AG08396 (cell line): ENCODE measurements around the gene KAT6B.
A peak's percentile ranks its signal among the peaks of the same experiment; 100 is the strongest.
"Not testable (repeated sequence)": the region's sequence is repeated elsewhere in the genome, so short reads cannot be mapped to it uniquely, and the experiment has no call there.

Experiments used
- DNase-seq: peaks from one replicate; pipeline ENCODE4 v3.0.0; 2012; ENCODE audit warnings: low spot score, mixed read lengths

The KAT6B gene

DNA sequence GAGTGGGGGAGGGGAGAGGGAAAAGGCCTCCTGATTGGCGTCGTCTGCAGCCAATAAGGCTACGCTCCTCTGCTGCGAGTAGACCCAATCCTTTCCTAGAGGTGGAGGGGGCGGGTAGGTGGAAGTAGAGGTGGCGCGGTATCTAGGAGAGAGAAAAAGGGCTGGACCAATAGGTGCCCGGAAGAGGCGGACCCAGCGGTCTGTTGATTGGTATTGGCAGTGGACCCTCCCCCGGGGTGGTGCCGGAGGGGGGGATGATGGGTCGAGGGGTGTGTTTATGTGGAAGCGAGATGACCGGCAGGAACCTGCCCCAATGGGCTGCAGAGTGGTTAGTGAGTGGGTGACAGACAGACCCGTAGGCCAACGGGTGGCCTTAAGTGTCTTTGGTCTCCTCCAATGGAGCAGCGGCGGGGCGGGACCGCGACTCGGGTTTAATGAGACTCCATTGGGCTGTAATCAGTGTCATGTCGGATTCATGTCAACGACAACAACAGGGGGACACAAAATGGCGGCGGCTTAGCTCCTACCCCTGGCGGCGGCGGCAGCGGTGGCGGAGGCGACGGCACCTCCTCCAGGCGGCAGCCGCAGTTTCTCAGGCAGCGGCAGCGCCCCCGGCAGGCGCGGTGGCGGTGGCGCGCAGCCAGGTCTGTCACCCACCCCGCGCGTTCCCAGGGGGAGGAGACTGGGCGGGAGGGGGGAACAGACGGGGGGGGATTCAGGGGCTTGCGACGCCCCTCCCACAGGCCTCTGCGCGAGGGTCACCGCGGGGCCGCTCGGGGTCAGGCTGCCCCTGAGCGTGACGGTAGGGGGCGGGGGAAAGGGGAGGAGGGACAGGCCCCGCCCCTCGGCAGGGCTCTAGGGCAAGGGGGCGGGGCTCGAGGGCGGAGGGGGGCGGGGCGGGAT is at the start of gene KAT6B:
KAT6B (plus strand) TSS at position 459 of the 903 bp plus-strand sequence. CDS start 16,258 bp downstream, outside the sequence.
- peak; percentile 99 for DNase-seq

DNA sequence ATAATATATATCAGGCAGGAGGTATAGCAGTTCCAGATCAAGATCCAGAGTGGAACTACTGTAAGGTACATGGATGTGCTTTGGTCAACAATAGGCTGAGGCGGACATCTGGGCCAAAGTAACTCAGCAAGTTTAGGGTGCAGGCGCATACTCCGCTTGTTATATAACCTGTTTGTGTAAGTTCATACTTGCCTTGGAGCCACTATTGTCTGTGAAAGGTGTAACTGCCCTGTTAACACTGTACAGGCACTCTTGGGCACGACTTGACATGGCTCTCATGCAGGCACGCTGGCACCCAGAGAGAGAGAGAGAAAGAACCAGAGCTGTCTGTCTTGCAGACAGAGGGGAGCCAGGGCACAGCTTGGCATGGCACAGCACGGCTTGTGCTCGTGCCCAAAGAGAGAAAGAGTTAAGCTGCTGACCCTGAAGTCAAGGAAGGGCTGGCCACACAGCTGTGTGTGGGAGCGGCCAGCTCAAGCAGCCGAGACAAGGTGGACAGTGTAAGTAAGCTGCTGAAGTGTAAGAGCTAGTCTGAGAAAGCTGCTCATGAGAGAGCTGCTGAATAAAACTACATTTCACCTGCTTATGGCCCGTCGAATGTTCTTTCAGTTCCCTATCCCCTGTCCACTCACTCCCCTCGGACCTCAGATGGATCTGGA is 47.8 kb upstream of the KAT6B start:
- DNase-seq = no peak

- DNase-seq = not testable (repeated sequence)
Measured at GRCh38 chr10:74781870-74782269, 44.5 kb upstream of the KAT6B start.

GRCh38 chr10:74784462-74784861 is 41.9 kb upstream of the KAT6B start:
- DNase-seq = no peak

- no peak for DNase-seq
Measured at GRCh38 chr10:74786126-74786525, 40.3 kb upstream of the KAT6B start.

- no peak for DNase-seq
Measured at GRCh38 chr10:74787457-74787856, 38.9 kb upstream of the KAT6B start.

- DNase-seq = not testable (repeated sequence)
Measured at GRCh38 chr10:74791979-74792378, 34.4 kb upstream of the KAT6B start.

GRCh38 chr10:74792726-74793125 is 33.7 kb upstream of the KAT6B start:
- no peak for DNase-seq

- not testable (repeated sequence) for DNase-seq
Measured at GRCh38 chr10:74793240-74793639, 33.2 kb upstream of the KAT6B start.

DNA sequence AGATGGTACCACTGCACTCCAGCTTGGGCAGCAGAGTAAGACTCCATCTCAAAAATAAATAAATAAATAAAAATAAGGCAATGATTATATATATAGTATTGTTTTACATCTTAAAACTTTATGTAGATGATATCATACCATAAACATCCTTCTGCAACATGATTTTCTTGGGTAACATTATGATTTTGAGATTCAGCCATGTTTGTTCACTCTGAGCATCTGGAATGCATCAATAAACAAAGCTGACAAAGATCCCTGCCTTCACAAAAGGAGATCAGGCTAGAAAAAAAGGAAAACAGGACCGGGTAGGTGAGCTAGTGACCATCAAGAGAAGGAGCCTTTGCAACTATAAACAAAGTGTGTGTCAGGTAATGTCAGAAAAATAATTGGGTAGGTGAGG is 31.9 kb upstream of the KAT6B start:
- DNase-seq = no peak

DNA sequence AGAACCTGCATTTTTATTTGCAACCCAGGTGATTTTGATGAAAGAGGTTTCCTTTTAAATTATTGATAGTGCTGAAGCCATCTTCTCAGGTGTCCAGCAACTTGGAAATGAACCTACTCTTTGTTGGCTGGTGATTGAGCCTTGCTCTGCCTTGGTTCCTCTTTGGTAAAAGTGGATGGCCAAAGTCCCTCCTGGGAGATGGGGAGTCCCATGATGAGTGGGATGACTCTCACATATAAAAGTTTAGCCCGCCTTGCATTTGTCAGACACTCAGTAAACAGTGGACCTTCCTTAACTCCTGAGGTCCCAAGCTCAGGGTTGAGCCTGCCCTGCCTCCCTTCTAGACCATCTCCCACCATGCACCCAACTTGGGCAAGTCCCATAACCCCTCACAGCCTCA is 28.9 kb upstream of the KAT6B start:
- no peak for DNase-seq

GRCh38 chr10:74799721-74800221 is 26.6 kb upstream of the KAT6B start:
- DNase-seq = peak; percentile 20

- DNase-seq = no peak
Measured at GRCh38 chr10:74801447-74801846, 25.0 kb upstream of the KAT6B start.

- DNase-seq = no peak
Measured at GRCh38 chr10:74808501-74808900, 17.9 kb upstream of the KAT6B start.

GRCh38 chr10:74810087-74810486 is 16.3 kb upstream of the KAT6B start:
- no peak for DNase-seq

DNA sequence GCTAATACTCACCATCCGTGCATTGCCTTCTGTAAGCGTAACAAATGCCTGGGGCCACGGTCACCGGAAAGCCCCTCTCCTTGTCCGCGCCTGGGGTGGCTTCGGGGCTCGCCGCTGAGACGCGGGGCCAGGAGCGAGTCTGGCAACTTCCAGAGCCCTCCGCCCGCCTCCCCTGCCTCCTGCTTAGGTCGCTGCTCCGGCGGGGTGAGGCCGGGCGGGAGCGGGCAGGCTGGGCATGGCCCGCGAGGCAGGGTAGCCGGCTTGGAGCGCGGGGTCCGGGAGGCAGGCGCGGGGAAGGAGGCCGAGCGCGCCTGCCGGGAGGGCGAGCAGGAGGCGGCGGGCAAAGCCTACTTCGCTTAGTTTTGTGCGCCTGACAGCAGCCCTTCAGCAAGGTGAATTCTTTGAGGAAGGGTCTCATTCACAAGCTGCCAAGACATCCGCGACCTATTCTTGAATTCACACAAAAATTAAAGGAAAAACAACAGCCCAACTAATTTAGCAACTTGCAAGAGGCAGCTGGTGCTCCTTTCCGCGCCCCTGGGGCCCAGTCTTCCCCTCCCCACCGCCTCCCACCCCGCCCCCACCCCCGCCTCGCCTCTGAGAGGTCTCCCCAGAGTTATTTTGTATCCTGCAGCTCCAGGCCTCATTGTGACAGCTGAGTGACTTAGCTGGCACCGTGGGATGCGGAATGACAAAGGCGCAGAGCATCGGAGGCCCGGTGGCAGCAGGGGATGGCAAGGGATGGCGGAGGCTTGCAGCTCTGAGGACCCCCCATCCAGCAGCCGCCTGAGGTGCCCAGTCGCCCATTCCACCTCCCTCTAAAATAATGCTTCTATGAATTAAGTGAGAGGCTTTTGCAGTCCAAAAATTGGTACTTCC is 12.8 kb upstream of the KAT6B start:
- no peak for DNase-seq

GRCh38 chr10:74814797-74815196 is 11.6 kb upstream of the KAT6B start:
- no peak for DNase-seq

- DNase-seq = no peak
Measured at GRCh38 chr10:74816824-74817498, 9.4 kb upstream of the KAT6B start.

- DNase-seq = no peak
Measured at GRCh38 chr10:74821501-74821900, 4.9 kb upstream of the KAT6B start.

- no peak for DNase-seq
Measured at GRCh38 chr10:74822101-74822500, 4.3 kb upstream of the KAT6B start.

DNA sequence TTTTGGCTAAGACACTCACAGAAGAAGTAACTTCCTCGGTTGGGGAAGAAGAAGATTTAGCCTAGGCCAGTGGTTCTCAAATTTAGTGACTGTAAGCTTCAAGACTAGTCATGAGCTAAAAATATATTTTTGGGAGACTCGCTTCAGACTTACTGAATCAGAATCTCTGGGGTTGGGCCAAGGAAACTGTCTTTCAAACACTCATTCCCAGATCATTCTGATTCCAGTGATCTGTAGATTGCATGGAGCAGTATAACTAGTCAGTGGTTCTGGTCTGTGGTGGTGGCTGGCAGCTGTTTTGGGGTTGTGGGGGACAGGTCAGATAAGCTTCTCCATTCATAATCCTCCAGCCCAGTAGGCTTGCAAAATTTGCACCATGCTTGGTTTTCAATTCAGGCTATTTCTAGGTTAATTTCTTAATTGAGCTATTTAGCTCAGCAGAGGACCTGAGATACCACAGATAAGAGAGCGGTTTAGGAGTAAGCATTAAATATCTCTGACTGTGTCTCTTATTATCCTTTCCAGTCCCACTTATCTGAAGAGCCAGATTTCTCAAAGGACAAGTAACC is 3.8 kb upstream of the KAT6B start:
- peak; percentile 65 for DNase-seq
